22Rv1 (cell line): ENCODE results near the gene CREB3L4.

Source experiments
- ZFX ChIP-seq: fragments of 450-650 bp; IDR thresholded peaks from 2 replicates; pipeline ENCODE4 v1.6.1; 2017; ENCODE audit warnings: antibody characterized with exemption, borderline replicate concordance
- TF ChIP-seq, protein P1 (sequence below): fragments of 450-650 bp; IDR thresholded peaks from 2 replicates; pipeline ENCODE4 v1.5.1; 2017; ENCODE audit warnings: mild to moderate bottlenecking

GRCh38 chr1:153936011-153936802 lies 31.5 kb upstream of the CREB3L4 start:
- TF ChIP-seq, protein P1, sequence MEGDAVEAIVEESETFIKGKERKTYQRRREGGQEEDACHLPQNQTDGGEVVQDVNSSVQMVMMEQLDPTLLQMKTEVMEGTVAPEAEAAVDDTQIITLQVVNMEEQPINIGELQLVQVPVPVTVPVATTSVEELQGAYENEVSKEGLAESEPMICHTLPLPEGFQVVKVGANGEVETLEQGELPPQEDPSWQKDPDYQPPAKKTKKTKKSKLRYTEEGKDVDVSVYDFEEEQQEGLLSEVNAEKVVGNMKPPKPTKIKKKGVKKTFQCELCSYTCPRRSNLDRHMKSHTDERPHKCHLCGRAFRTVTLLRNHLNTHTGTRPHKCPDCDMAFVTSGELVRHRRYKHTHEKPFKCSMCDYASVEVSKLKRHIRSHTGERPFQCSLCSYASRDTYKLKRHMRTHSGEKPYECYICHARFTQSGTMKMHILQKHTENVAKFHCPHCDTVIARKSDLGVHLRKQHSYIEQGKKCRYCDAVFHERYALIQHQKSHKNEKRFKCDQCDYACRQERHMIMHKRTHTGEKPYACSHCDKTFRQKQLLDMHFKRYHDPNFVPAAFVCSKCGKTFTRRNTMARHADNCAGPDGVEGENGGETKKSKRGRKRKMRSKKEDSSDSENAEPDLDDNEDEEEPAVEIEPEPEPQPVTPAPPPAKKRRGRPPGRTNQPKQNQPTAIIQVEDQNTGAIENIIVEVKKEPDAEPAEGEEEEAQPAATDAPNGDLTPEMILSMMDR, result no peak
- TF ChIP-seq ZFX, result no peak
